ENCODE data around the gene DAGLA. TPM values are rescaled to one million over a fixed set of nuclear protein-coding genes. Genes with fewer than 3 reads are reported as not detected.

DAGLA gene
- total and polyA plus RNA-seq, 3 donors from 2014 or later = 5.1 to 8.3 (median 7.1) TPM

- H3K27ac ChIP-seq = peak overlapping the region in 1 of 2 donors; percentile 79
- peak; percentile 89 for DNase-seq
- H3K4me1 ChIP-seq = peaks cover 24% of the 10 kb centered on the region
- no peaks in the 10 kb centered on the region for H3K36me3 ChIP-seq (ENCODE audit: low read depth, missing control alignments)
- 54 to 73% methylated on average over 10 to 19 of the region's 19 CpGs for WGBS, 2 donors
- H3K9me3 ChIP-seq = no peaks in the 10 kb centered on the region
- TF ChIP-seq, protein P1, sequence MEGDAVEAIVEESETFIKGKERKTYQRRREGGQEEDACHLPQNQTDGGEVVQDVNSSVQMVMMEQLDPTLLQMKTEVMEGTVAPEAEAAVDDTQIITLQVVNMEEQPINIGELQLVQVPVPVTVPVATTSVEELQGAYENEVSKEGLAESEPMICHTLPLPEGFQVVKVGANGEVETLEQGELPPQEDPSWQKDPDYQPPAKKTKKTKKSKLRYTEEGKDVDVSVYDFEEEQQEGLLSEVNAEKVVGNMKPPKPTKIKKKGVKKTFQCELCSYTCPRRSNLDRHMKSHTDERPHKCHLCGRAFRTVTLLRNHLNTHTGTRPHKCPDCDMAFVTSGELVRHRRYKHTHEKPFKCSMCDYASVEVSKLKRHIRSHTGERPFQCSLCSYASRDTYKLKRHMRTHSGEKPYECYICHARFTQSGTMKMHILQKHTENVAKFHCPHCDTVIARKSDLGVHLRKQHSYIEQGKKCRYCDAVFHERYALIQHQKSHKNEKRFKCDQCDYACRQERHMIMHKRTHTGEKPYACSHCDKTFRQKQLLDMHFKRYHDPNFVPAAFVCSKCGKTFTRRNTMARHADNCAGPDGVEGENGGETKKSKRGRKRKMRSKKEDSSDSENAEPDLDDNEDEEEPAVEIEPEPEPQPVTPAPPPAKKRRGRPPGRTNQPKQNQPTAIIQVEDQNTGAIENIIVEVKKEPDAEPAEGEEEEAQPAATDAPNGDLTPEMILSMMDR (IDR thresholded peaks at IDR 0.05) = peak; percentile 80 to 91 (median 83)
- TF ChIP-seq POLR2A (IDR thresholded peaks at IDR 0.05) = no peak
- no peak overlapping the region for H3K4me3 ChIP-seq
- intact Hi-C loops (cut with DNase I; ENCODE audit: low total_unique reads) = no loop called here
- no peaks in the 10 kb centered on the region for H3K27me3 ChIP-seq
Measured at GRCh38 chr11:61747192-61747966, 67.2 kb downstream of the DAGLA start.

DNA sequence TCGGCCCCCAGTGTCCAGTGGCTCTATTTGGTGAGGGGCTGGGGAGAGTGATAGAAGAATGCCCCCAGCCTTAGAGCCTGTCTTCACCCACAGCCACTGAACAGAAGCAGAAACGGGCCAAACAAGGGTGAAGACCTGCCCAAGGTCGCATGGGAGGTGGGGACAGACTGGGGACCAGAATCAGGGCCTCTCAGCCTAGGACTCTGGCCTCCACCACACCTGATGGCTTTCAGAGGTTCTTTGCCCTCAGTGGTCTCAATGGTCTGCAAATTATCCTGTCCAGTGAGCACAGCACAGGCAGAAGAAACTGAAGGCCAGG, 67.7 kb downstream of the DAGLA start:
- Histone ChIP-seq H3K36me3 (ENCODE audit: low read depth, missing control alignments) (no peaks in the 10 kb centered on the region), H3K27me3 (no peaks in the 10 kb centered on the region), H3K4me1 (peaks cover 24% of the 10 kb centered on the region), H3K27ac (peak overlapping the region in 1 of 2 donors; percentile 79), H3K9me3 (no peaks in the 10 kb centered on the region), H3K4me3 (no peak overlapping the region)
- no peak for TF ChIP-seq POLR2A (IDR thresholded peaks at IDR 0.05)
- TF ChIP-seq, protein P1 (IDR thresholded peaks at IDR 0.05) = no peak
- no peak for DNase-seq
- WGBS, 2 donors = 48 to 57% methylated on average over 3 of the region's 3 CpGs
- intact Hi-C loops (cut with DNase I; ENCODE audit: low total_unique reads) = no loop called here

DNA sequence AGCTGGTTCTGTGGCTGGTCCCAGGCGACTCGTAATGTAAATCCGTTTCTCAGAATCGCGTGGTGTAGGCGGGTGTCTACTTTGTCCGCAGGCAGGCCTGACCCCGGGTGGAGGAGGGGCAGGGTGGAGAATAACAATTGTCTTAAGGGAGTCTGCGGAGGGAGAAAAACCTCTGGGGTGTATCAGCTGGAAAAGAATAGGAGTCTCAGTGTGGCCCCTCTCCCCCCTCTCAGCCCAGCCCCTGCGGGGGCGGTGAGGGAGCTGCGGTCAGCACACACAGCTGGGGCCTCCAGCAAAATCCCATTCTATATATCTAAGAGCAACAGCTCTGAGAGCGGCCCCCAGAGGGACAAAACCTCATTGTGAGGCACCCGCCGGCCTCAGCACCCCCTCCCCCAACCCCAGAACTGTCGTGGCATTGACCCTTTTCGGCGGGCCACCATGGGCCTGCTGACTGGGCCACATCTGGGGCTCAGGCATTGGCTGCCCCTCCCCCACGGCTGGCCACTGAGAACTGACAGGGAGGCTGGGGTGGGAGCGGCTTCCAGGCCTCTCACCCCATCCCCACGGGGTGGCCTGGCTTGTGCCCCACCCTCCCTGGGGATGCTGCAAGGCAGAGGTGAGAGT, 69.5 kb downstream of the DAGLA start:
- DNase-seq = no peak
- H3K36me3 ChIP-seq (ENCODE audit: low read depth, missing control alignments) = no peaks in the 10 kb centered on the region
- H3K27ac ChIP-seq = peak overlapping the region in 1 of 2 donors; percentile 20
- peaks cover 24% of the 10 kb centered on the region for H3K4me1 ChIP-seq
- 48 to 80% methylated on average over 12 to 21 of the region's 21 CpGs for WGBS, 2 donors
- H3K27me3 ChIP-seq = no peaks in the 10 kb centered on the region
- H3K9me3 ChIP-seq = no peaks in the 10 kb centered on the region
- intact Hi-C loops (cut with DNase I; ENCODE audit: low total_unique reads) = no loop called here
- no peak overlapping the region for H3K4me3 ChIP-seq
- no peak for TF ChIP-seq POLR2A (IDR thresholded peaks at IDR 0.05)
- TF ChIP-seq, protein P1 (IDR thresholded peaks at IDR 0.05) = no peak

DNA sequence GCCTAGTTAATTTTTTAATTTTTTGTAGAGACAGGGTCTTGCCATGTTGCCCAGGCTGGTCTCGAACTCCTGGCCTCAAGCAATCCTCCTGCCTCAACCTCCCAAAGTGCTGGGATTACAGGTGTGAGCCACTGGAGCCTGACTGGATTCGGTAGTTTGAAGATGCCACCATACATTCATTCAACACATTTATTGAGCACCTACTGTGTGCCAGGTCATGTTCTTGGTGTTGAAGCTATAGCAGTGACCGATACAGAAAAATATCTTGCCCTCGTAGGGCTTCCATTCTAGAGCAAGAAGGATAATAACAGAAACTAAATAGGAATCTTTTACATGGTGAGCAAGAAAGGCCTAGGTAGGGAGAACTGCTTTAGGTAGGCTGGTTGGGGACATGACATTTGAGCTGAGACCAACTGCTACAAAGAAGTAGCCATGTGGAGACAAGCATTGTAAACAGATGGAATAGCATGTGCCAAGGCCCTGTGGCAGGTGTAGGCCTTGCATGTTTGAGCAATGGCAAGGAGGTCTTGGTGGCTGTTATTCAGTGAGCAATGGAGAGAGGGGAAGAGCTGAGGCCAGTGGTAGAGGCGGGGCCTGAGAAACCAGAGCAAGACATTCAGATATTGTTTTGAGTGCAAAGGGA, 70.6 kb downstream of the DAGLA start:
- no peak overlapping the region for H3K27ac ChIP-seq
- WGBS, 2 donors = 95 to 96% methylated on average over 5 of the region's 5 CpGs
- no peaks in the 10 kb centered on the region for H3K9me3 ChIP-seq
- intact Hi-C loops (cut with DNase I; ENCODE audit: low total_unique reads) = no loop called here
- no peaks in the 10 kb centered on the region for H3K36me3 ChIP-seq (ENCODE audit: low read depth, missing control alignments)
- TF ChIP-seq, protein P1 (IDR thresholded peaks at IDR 0.05) = no peak
- no peak for TF ChIP-seq POLR2A (IDR thresholded peaks at IDR 0.05)
- H3K4me3 ChIP-seq = no peak overlapping the region
- no peaks in the 10 kb centered on the region for H3K27me3 ChIP-seq
- no peak for DNase-seq
- H3K4me1 ChIP-seq = peaks cover 16% of the 10 kb centered on the region
